OCI-LY1 (cell line): ENCODE data around the gene HOXD10.

Experiments used
- H2AFZ ChIP-seq: fragments of 200-600 bp; sonication (generic), shearing (Covaris generic); 2 replicates; pipeline ENCODE4 v1.6.0; 2014; ENCODE audit warnings: antibody characterized with exemption, mild to moderate bottlenecking, low read length
- H3F3A ChIP-seq: fragments of 200-600 bp; sonication (generic), shearing (Covaris generic); 2 replicates; pipeline ENCODE4 v1.6.0; 2014; ENCODE audit warnings: mild to moderate bottlenecking, antibody characterized with exemption, low read length, moderate library complexity; ENCODE audit not compliant: insufficient read depth
- H3K27ac ChIP-seq: fragments of 200-600 bp; sonication (generic); 2 replicates; pipeline ENCODE4 v1.5.1; 2014; ENCODE audit warnings: low read length, mixed run types, mild to moderate bottlenecking, low read depth; ENCODE audit not compliant: poor library complexity, severe bottlenecking
- H3K27me3 ChIP-seq: fragments of 200-600 bp; sonication (generic); 2 replicates; pipeline ENCODE4 v1.6.0; 2014; ENCODE audit warnings: antibody characterized with exemption, mild to moderate bottlenecking, low read length, moderate library complexity; ENCODE audit not compliant: insufficient read depth
- H3K36me3 ChIP-seq: fragments of 200-600 bp; sonication (generic); 2 replicates; pipeline ENCODE4 v1.6.1; 2014; ENCODE audit warnings: mild to moderate bottlenecking, antibody characterized with exemption, low read length, moderate library complexity, mixed read lengths; ENCODE audit not compliant: insufficient read depth
- H3K4me1 ChIP-seq: fragments of 200-600 bp; sonication (generic); 2 replicates; pipeline ENCODE4 v1.5.1; 2014; ENCODE audit warnings: mild to moderate bottlenecking, low read length, moderate library complexity; ENCODE audit not compliant: insufficient read depth, severe bottlenecking
- H3K4me2 ChIP-seq: fragments of 200-600 bp; sonication (generic), shearing (Covaris generic); 2 replicates; pipeline ENCODE4 v1.6.1; 2014; ENCODE audit warnings: low read length
- H3K4me3 ChIP-seq: fragments of 200-600 bp; sonication (generic); 2 replicates; pipeline ENCODE4 v1.5.1; 2014; ENCODE audit warnings: low read length, low read depth, mild to moderate bottlenecking, mixed read lengths; ENCODE audit not compliant: poor library complexity, severe bottlenecking
- H3K79me2 ChIP-seq: fragments of 200-600 bp; shearing (Covaris generic); 2 replicates; pipeline ENCODE4 v1.6.1; 2016; ENCODE audit warnings: mixed run types, low read length, mixed read lengths; ENCODE audit not compliant: insufficient read depth
- H3K9ac ChIP-seq: fragments of 200-600 bp; sonication (generic), shearing (Covaris generic); 2 replicates; pipeline ENCODE4 v1.6.1; 2014; ENCODE audit warnings: mild to moderate bottlenecking, low read length, mixed read lengths
- H3K9me2 ChIP-seq: fragments of 200-600 bp; sonication (generic), shearing (Covaris generic); 2 replicates; pipeline ENCODE4 v1.6.1; 2014; ENCODE audit warnings: low read depth, mild to moderate bottlenecking, low read length, mixed read lengths
- H3K9me3 ChIP-seq: fragments of 200-600 bp; shearing (Covaris generic); 2 replicates; pipeline ENCODE4 v1.6.1; 2014; ENCODE audit warnings: low read length, mixed read lengths
- H4K20me1 ChIP-seq: fragments of 200-600 bp; sonication (generic), shearing (Covaris generic); 2 replicates; pipeline ENCODE4 v1.6.0; 2016; ENCODE audit warnings: mild to moderate bottlenecking, low read length; ENCODE audit not compliant: insufficient read depth
- CTCF ChIP-seq: fragments of 200-600 bp; sonication (generic), shearing (Covaris generic); IDR thresholded peaks from 2 replicates; pipeline ENCODE4 v1.5.1; 2017; ENCODE audit warnings: mild to moderate bottlenecking, antibody characterized with exemption, low read length, moderate library complexity, mixed read lengths
- EZH2 ChIP-seq: fragments of 200-600 bp; sonication (generic), shearing (Covaris generic); IDR thresholded peaks from 2 replicates; pipeline ENCODE4 v1.8.0; 2017; ENCODE audit warnings: borderline replicate concordance, mixed run types, mild to moderate bottlenecking, antibody characterized with exemption, low read length, moderate library complexity, mixed read lengths

Gene HOXD10

GRCh38 chr2:176124110-176124946, 7.8 kb downstream of the HOXD10 start:
- Histone ChIP-seq H3K9me3 (no peaks in the 10 kb centered on the region), H3K4me3 (no peak overlapping the region), H3F3A (no peaks in the 10 kb centered on the region), H3K27me3 (no peaks in the 10 kb centered on the region; the same call in none of the 2 replicates), H3K79me2 (no peaks in the 10 kb centered on the region), H3K9me2 (no peaks in the 10 kb centered on the region), H3K4me2 (no peak overlapping the region), H3K4me1 (no peaks in the 10 kb centered on the region), H3K27ac (no peak overlapping the region), H3K36me3 (no peaks in the 10 kb centered on the region), H4K20me1 (no peaks in the 10 kb centered on the region), H3K9ac (no peak overlapping the region), H2AFZ (no peak overlapping the region)
- TF ChIP-seq EZH2 = no peak
- no peak for TF ChIP-seq CTCF

- no peak for TF ChIP-seq EZH2
- Histone ChIP-seq H3K79me2 (no peaks in the 10 kb centered on the region), H3K4me3 (no peak overlapping the region), H3K9me3 (no peaks in the 10 kb centered on the region), H2AFZ (no peak overlapping the region), H3K9me2 (no peaks in the 10 kb centered on the region), H3K4me2 (no peak overlapping the region), H4K20me1 (no peaks in the 10 kb centered on the region), H3K4me1 (no peaks in the 10 kb centered on the region), H3K9ac (no peak overlapping the region), H3K36me3 (no peaks in the 10 kb centered on the region), H3K27me3 (no peaks in the 10 kb centered on the region; the same call in none of the 2 replicates), H3F3A (no peaks in the 10 kb centered on the region), H3K27ac (no peak overlapping the region)
These were observed 8.6 kb downstream of the HOXD10 start for GRCh38 chr2:176124947-176125771.

GRCh38 chr2:176125772-176126054, 9.1 kb downstream of the HOXD10 start:
- no peaks in the 10 kb centered on the region for H3F3A ChIP-seq
- no peak overlapping the region for H3K4me3 ChIP-seq
- no peaks in the 10 kb centered on the region for H3K36me3 ChIP-seq
- H3K9me2 ChIP-seq = no peaks in the 10 kb centered on the region
- H2AFZ ChIP-seq = no peak overlapping the region
- H3K9me3 ChIP-seq = no peaks in the 10 kb centered on the region
- no peak overlapping the region for H3K27ac ChIP-seq
- H3K9ac ChIP-seq = no peak overlapping the region
- no peak for TF ChIP-seq EZH2
- no peak for TF ChIP-seq CTCF
- no peaks in the 10 kb centered on the region for H4K20me1 ChIP-seq
- H3K27me3 ChIP-seq = no peaks in the 10 kb centered on the region; the same call in none of the 2 replicates
- no peak overlapping the region for H3K4me2 ChIP-seq
- no peaks in the 10 kb centered on the region for H3K79me2 ChIP-seq
- no peaks in the 10 kb centered on the region for H3K4me1 ChIP-seq
